Chondrocyte (in vitro differentiated cells): ENCODE data around the gene TSPAN5. TPM values are rescaled to one million over a fixed set of nuclear protein-coding genes. Genes with fewer than 3 reads are reported as not detected.
A peak's percentile ranks its signal among the peaks of the same experiment; 100 is the strongest.

Experiments
- DNase-seq: peaks from one replicate; pipeline ENCODE4 v3.0.0; 2021; ENCODE audit warnings: mixed read lengths, low spot score
- H3K27ac Mint-ChIP-seq: one replicate; pipeline ENCODE4 v1.8.0; 2021; ENCODE audit warnings: mild to moderate bottlenecking, moderate library complexity, mixed read lengths; ENCODE audit not compliant: unreplicated experiment
- H3K27me3 Mint-ChIP-seq: 2 replicates; pipeline ENCODE4 v1.8.0; 2021; ENCODE audit warnings: low read depth, mixed read lengths
- H3K36me3 Mint-ChIP-seq: 2 replicates; pipeline ENCODE4 v1.8.0; 2021; ENCODE audit warnings: low read depth, mixed read lengths
- H3K4me1 Mint-ChIP-seq: 2 replicates; pipeline ENCODE4 v1.8.0; 2021; ENCODE audit warnings: low read depth, mild to moderate bottlenecking, mixed read lengths
- H3K4me3 Mint-ChIP-seq: one replicate; pipeline ENCODE4 v1.8.0; 2021; ENCODE audit warnings: mild to moderate bottlenecking, moderate library complexity, mixed read lengths; ENCODE audit not compliant: unreplicated experiment
- H3K9me3 Mint-ChIP-seq: 2 replicates; pipeline ENCODE4 v1.8.0; 2021; ENCODE audit warnings: low read depth, mixed read lengths
- total RNA-seq: library from RNA; stranded (reverse); gene quantifications from 3 replicates; pipeline ENCODE4 v1.2.1, GENCODE V29; 2021
- TF ChIP-seq, protein P1 (sequence below): fragments of 200-600 bp; sonication (generic); IDR thresholded peaks from 2 replicates; pipeline ENCODE4 v1.5.0; 2021; ENCODE audit warnings: antibody characterized with exemption, mild to moderate bottlenecking, moderate library complexity

Gene TSPAN5
- total RNA-seq, 1 donor from 2014 or later = 55.5 TPM

DNA sequence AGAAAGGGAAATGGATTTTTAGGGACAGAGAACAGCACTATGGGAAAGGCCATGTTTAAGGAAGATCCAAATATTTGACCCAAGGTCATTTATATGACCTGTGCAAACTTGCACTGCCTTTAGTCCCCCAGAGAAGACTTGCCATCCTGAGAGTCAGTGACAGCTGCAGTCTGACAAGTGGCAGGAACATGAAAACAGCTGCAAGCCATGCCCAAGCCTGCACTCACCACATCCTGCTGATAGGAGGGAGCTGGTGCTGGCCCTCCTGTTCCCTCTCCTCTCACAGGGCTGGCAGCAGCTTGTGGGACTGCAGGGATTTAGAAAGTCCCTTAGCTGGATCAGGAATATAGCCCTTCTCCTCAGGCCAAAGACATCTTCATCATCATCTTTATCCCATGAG, 209.5 kb downstream of the TSPAN5 start:
- Mint-ChIP-seq H3K4me1 (peaks cover 14% of the 10 kb centered on the region), H3K27me3 (no peaks in the 10 kb centered on the region), H3K27ac (no peak overlapping the region), H3K36me3 (peaks cover 7% of the 10 kb centered on the region), H3K4me3 (no peak overlapping the region), H3K9me3 (peaks cover 13% of the 10 kb centered on the region)
- TF ChIP-seq, protein P1, sequence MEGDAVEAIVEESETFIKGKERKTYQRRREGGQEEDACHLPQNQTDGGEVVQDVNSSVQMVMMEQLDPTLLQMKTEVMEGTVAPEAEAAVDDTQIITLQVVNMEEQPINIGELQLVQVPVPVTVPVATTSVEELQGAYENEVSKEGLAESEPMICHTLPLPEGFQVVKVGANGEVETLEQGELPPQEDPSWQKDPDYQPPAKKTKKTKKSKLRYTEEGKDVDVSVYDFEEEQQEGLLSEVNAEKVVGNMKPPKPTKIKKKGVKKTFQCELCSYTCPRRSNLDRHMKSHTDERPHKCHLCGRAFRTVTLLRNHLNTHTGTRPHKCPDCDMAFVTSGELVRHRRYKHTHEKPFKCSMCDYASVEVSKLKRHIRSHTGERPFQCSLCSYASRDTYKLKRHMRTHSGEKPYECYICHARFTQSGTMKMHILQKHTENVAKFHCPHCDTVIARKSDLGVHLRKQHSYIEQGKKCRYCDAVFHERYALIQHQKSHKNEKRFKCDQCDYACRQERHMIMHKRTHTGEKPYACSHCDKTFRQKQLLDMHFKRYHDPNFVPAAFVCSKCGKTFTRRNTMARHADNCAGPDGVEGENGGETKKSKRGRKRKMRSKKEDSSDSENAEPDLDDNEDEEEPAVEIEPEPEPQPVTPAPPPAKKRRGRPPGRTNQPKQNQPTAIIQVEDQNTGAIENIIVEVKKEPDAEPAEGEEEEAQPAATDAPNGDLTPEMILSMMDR = no peak
- DNase-seq = no peak

DNA sequence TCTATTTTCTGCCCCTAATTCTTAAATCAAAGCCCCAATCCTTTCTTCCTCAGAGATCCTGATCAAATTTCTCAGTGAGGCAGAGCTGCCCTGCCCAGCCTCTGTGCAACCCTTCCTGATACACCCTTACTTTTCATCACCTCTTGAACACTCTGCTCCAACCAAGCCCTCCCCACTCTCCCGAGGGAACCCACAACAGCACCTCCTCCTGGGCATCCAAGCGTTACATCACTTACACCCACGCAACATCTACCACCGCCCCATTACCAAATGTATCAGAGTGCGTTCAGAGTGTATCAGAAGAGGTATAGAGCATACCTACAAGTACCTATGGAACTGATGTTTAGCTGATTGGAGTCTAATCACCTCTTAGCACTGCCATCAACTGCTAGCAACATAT, 210.8 kb downstream of the TSPAN5 start:
- Mint-ChIP-seq H3K4me1 (peaks cover 14% of the 10 kb centered on the region), H3K27ac (no peak overlapping the region), H3K9me3 (peaks cover 3% of the 10 kb centered on the region), H3K4me3 (no peak overlapping the region), H3K36me3 (peaks cover 14% of the 10 kb centered on the region), H3K27me3 (no peaks in the 10 kb centered on the region)
- TF ChIP-seq, protein P1 = peak; percentile 15
- no peak for DNase-seq

DNA sequence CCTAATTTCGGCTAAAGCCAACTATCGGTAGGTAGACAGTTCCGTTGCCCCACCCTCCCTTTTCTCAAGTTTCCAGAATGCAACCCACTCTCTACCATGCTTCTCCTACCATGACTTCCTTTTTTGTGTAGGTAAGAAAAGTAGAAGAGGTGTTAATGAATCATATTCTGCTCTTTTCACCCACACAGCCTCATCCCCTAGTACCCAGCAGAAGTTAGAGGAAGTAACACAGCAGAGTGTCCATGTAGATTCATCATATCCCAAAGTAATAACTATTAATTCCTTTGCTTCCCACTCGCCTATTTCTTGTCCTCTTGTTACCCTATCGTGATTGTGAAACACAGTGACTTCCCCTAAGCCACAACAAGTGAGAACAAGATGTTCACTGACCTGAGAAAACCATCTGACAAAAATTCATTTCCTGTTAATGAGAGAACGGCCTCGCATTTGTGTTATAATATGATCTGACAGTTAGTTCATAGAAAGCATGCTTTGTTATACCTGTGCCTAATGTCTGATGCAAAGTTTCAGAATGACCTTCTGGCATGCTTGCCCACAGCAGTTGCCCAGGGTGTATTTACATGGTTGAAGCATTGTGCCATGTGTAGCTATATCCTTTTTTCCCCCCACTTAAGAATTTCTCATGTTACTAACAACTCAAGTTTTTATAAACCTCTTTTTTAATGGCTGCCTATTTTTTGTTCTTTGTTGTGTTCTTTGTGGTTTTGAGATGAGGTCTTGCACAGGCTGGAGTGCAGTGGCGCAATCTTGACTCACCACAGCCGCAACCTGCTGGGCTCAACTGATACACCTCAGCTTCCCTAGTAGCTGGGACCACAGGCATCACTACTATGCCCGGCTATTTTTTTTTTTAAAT, 211.7 kb downstream of the TSPAN5 start:
- Mint-ChIP-seq H3K4me1 (peaks cover 14% of the 10 kb centered on the region), H3K27ac (no peak overlapping the region), H3K27me3 (no peaks in the 10 kb centered on the region), H3K9me3 (no peaks in the 10 kb centered on the region), H3K4me3 (no peak overlapping the region), H3K36me3 (peaks cover 22% of the 10 kb centered on the region)
- TF ChIP-seq, protein P1 = no peak
- DNase-seq = no peak

DNA sequence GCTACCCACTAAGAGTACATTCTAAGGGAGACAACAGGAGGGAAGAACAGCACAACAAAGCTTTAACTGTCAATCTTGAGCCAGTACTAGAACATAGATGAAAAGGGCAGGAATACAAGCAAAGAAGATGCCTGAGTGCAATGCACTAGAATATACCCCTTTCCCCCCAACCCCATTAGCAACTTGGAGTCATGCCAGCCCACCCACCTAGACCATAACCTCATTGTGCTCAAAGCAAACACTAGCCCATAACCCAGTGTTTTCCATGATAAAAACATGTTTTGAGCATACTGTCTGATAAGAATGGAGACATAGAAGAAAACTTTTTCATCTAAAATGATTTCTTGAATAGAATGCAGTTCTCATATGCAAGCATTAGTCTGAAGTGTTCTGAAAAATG, 214.0 kb downstream of the TSPAN5 start:
- Mint-ChIP-seq H3K4me1 (peaks cover 14% of the 10 kb centered on the region), H3K27ac (no peak overlapping the region), H3K9me3 (no peaks in the 10 kb centered on the region), H3K27me3 (no peaks in the 10 kb centered on the region), H3K4me3 (no peak overlapping the region), H3K36me3 (peaks cover 28% of the 10 kb centered on the region)
- TF ChIP-seq, protein P1 = no peak
- no peak for DNase-seq

DNA sequence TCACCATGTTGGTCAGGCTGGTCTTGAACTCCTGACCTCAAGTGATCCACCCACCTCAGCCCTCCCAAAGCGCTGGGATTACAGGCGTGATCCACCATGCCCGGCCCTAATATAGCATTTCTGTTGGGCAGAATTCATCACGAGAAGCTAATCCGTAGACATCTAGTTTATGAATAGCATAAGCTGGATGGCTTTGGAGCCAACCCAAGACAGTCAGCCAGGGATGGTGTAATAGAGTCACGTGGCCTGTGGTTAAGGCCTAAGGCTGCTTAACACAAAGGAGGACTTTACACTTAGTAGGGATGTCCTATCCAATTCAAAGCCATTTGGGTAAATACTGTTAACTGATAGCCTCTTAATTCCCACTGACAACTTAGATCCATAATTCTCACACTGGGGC, 223.6 kb downstream of the TSPAN5 start:
- Mint-ChIP-seq H3K9me3 (no peaks in the 10 kb centered on the region), H3K27ac (no peak overlapping the region), H3K27me3 (no peaks in the 10 kb centered on the region)

More for the DNA sequence above, 223.6 kb downstream of the TSPAN5 start:
- Mint-ChIP-seq H3K4me3 (no peak overlapping the region), H3K36me3 (peaks cover 18% of the 10 kb centered on the region), H3K4me1 (peaks cover 11% of the 10 kb centered on the region)
- TF ChIP-seq, protein P1 = no peak
- no peak for DNase-seq
